Measurements from ENCODE around the gene CALR3.
"Not testable (repeated sequence)": the region's sequence is repeated elsewhere in the genome, so short reads cannot be mapped to it uniquely, and the experiment has no call there.

The CALR3 gene

GRCh38 chr19:16482745-16483144 lies 13.2 kb downstream of the CALR3 start:
- DNase-seq: no peak

GRCh38 chr19:16477311-16477710 lies 18.7 kb downstream of the CALR3 start:
- no peak for DNase-seq

GRCh38 chr19:16476401-16476800 lies 19.6 kb downstream of the CALR3 start:
- DNase-seq: no peak

GRCh38 chr19:16473875-16474392 lies 22.0 kb downstream of the CALR3 start:
- no peak for DNase-seq

GRCh38 chr19:16472992-16473391 lies 23.0 kb downstream of the CALR3 start:
- DNase-seq: no peak

GRCh38 chr19:16472559-16472899 lies 23.4 kb downstream of the CALR3 start:
- not testable (repeated sequence) for DNase-seq

GRCh38 chr19:16470911-16471811 lies 24.8 kb downstream of the CALR3 start:
- DNase-seq: no peak

GRCh38 chr19:16470541-16470910 lies 25.4 kb downstream of the CALR3 start:
- DNase-seq: no peak

- DNase-seq: no peak
Observed at GRCh38 chr19:16467581-16467980, 28.4 kb downstream of the CALR3 start.

GRCh38 chr19:16466802-16467427 lies 29.1 kb downstream of the CALR3 start:
- not testable (repeated sequence) for DNase-seq

GRCh38 chr19:16465239-16465638 lies 30.7 kb downstream of the CALR3 start:
- DNase-seq: no peak

- no peak for DNase-seq
Observed at GRCh38 chr19:16463991-16464575, 31.9 kb downstream of the CALR3 start.

GRCh38 chr19:16463341-16463990 lies 32.5 kb downstream of the CALR3 start:
- no peak for DNase-seq

GRCh38 chr19:16462757-16463250 lies 33.2 kb downstream of the CALR3 start:
- no peak for DNase-seq

- no peak for DNase-seq
Observed at GRCh38 chr19:16461630-16462051, 34.3 kb downstream of the CALR3 start.

- DNase-seq: no peak
Observed at GRCh38 chr19:16460454-16460853, 35.5 kb downstream of the CALR3 start.

GRCh38 chr19:16459680-16460079 lies 36.3 kb downstream of the CALR3 start:
- DNase-seq: no peak

GRCh38 chr19:16458391-16459341 lies 37.3 kb downstream of the CALR3 start:
- DNase-seq: no peak

- no peak for DNase-seq
Observed at GRCh38 chr19:16457954-16458331, 38.0 kb downstream of the CALR3 start.

- peak; percentile 39 for DNase-seq
Observed at GRCh38 chr19:16457195-16457953, 38.6 kb downstream of the CALR3 start.

GRCh38 chr19:16456652-16457194 lies 39.2 kb downstream of the CALR3 start:
- DNase-seq: no peak
